ENCODE data around the gene KRTAP10-10.

DNA sequence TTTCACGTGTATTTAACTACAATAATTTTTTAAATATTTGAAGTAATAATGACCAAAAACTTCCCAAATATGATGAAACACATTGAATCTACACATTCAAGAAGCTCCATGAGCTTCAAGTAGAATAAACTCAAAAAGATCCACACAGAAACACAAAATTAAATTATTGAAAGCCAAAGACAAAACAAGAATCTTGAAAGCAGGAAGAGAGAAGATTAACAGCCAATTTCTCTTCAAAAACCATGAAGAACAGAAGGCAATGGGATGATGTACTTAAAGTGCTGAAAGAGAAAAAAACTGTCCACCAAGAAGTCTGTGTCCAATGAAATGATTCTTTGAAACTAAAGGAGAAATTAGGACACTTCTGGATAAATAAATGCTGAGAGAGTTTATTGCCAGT is 5.1 kb upstream of the KRTAP10-10 start:
- TF ChIP-seq, protein P1, sequence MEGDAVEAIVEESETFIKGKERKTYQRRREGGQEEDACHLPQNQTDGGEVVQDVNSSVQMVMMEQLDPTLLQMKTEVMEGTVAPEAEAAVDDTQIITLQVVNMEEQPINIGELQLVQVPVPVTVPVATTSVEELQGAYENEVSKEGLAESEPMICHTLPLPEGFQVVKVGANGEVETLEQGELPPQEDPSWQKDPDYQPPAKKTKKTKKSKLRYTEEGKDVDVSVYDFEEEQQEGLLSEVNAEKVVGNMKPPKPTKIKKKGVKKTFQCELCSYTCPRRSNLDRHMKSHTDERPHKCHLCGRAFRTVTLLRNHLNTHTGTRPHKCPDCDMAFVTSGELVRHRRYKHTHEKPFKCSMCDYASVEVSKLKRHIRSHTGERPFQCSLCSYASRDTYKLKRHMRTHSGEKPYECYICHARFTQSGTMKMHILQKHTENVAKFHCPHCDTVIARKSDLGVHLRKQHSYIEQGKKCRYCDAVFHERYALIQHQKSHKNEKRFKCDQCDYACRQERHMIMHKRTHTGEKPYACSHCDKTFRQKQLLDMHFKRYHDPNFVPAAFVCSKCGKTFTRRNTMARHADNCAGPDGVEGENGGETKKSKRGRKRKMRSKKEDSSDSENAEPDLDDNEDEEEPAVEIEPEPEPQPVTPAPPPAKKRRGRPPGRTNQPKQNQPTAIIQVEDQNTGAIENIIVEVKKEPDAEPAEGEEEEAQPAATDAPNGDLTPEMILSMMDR (IDR thresholded peaks at IDR 0.05): no peak
- TF ChIP-seq EP300 (IDR thresholded peaks at IDR 0.05) (no peak), POLR2AphosphoS5 (IDR thresholded peaks at IDR 0.05) (no peak), POLR2A (IDR thresholded peaks at IDR 0.05) (no peak)

All from gastroesophageal sphincter (tissue), 3 donors.